Dendritic cell treated with granulocyte-macrophage colony-stimulating factor and Interleukin-4, amounts not matched to agents 40 ng/mL and 50 ng/mL, for 4 days (primary cell): ENCODE measurements around the gene ERCC6L2.

ENCODE experiments used
- H3K27ac Mint-ChIP-seq: one replicate; pipeline ENCODE4 v1.8.0; 2022; ENCODE audit warnings: mild to moderate bottlenecking, mixed read lengths
- H3K27me3 Mint-ChIP-seq: one replicate; pipeline ENCODE4 v1.8.0; 2022; ENCODE audit warnings: mild to moderate bottlenecking, mixed read lengths
- H3K36me3 Mint-ChIP-seq: one replicate; pipeline ENCODE4 v1.8.0; 2022; ENCODE audit warnings: low read depth, mixed read lengths
- H3K4me1 Mint-ChIP-seq: one replicate; pipeline ENCODE4 v1.8.0; 2022; ENCODE audit warnings: low read depth, mixed read lengths
- H3K4me3 Mint-ChIP-seq: one replicate; pipeline ENCODE4 v1.8.0; 2022; ENCODE audit warnings: mild to moderate bottlenecking, moderate library complexity, mixed read lengths
- H3K9me3 Mint-ChIP-seq: one replicate; pipeline ENCODE4 v1.8.0; 2022; ENCODE audit warnings: mixed read lengths
- intact Hi-C: fragments of 100-400 bp; cut with micrococcal nuclease; formaldehyde crosslinking; loops from one replicate; pipeline ENCODE4 v1.15.0; 2022

ERCC6L2 gene

DNA sequence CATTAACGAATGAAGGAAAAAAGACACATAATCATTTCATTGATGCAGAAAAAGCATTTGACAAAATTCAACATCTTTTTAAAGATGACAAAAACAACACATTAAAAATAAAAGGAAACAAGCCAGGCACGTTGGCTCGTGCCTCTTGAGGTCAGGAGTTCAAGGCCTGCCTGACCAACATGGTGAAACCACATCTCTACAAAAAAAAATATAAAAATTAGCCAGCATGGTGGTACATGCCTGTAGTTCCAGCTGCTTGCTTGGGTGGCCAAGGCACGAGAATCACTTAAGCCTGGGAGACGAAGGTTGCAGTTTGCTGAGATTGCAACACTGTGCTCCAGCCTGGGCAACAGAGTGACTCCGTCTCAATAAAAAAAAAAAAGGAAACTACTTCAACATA, 77.0 kb downstream of the ERCC6L2 start:
- Mint-ChIP-seq H3K4me3 (no peak overlapping the region), H3K4me1 (no peaks in the 10 kb centered on the region), H3K27me3 (no peaks in the 10 kb centered on the region), H3K27ac (no peak overlapping the region), H3K36me3 (peaks cover 75% of the 10 kb centered on the region), H3K9me3 (peaks cover 32% of the 10 kb centered on the region)
- intact Hi-C loops, result no loop called here

DNA sequence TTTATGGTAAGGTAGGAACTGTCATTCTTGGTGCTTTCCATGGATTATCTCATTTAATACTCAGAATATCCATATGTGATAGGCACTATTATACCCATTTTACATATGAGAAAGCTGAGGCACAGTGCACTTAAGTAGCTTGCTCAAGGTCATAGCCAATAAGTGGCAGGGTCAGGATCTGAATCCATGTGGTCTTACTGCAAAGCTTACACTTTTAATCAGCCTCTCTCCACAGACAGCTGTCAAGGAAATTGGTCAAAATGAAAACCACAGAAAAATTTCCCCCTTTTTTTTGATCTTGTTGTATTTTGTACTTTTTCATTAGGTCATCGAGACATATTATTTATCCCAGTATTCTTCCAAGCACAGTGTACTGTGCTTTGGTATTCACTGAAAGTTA, 78.5 kb downstream of the ERCC6L2 start:
- H3K27me3 Mint-ChIP-seq, result no peaks in the 10 kb centered on the region

DNA sequence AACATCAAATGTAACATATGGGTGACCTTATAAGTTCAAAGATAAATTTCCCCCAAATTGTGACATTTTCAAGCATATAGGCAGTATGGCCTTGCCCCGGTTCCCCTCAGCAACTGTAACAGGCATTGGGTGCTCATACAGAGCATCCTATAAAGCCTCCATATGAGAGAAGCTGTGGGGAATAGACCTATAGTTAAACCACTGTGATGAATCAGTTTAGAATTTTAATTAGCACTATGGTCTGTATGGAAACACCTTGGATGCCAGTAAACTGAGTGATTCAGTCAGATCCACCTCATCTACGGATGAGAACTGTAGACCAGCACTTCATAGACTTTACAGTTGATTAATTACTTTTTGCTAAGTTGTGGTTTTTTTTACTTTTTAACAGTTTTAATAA, 79.4 kb downstream of the ERCC6L2 start:
- intact Hi-C loops, result no loop called here
- Mint-ChIP-seq H3K9me3 (peaks cover 13% of the 10 kb centered on the region), H3K27ac (no peak overlapping the region), H3K4me3 (no peak overlapping the region), H3K4me1 (no peaks in the 10 kb centered on the region), H3K27me3 (no peaks in the 10 kb centered on the region), H3K36me3 (peaks cover 66% of the 10 kb centered on the region)

More for the DNA sequence above, 78.5 kb downstream of the ERCC6L2 start:
- Mint-ChIP-seq H3K4me3 (no peak overlapping the region), H3K27ac (no peak overlapping the region), H3K4me1 (no peaks in the 10 kb centered on the region), H3K9me3 (peaks cover 16% of the 10 kb centered on the region), H3K36me3 (peaks cover 75% of the 10 kb centered on the region)
- intact Hi-C loops, result no loop called here

DNA sequence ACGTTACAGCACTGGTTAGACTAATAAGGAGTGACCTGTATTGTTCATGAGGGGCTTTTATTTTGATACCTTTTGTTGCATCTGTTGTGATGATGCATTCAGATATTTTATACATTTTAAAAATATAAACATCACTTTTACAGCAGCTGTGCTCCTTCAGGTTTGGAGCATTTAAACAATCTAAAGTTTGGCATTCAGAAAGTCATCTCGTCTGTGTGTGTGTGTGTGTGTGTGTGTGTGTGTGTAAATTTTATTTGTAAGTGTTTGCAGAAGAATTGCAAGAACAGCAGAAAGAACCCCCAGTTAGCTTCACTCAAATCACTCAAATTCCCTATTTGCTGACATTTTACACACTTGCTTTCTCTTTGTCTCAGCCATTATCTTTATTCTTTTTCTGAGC, 87.4 kb downstream of the ERCC6L2 start:
- H3K36me3 Mint-ChIP-seq, result peaks cover 31% of the 10 kb centered on the region
- no peaks in the 10 kb centered on the region for H3K4me1 Mint-ChIP-seq
- H3K4me3 Mint-ChIP-seq, result no peak overlapping the region
- H3K27ac Mint-ChIP-seq, result no peak overlapping the region
- peaks cover 11% of the 10 kb centered on the region for H3K9me3 Mint-ChIP-seq
- intact Hi-C loops, result no loop called here
- no peaks in the 10 kb centered on the region for H3K27me3 Mint-ChIP-seq

DNA sequence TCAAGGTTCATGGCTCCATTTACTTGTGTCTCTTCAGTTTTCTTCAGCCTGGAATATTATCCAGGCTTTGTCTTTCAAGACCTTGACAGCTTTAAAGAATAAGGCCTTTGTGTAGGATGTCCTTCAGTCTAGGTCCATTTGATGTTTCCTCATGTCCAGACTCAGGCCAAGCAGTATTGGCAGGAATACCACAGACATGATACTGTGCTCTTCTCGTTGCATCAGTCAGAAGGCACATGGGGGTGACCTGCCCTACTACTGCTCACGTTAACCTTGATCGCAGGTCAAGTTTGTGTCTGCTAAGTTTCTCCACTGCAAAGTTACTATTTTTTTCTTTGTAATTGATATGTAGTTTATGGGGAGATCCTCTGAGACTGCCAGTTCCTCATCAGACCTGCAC, 88.2 kb downstream of the ERCC6L2 start:
- H3K4me1 Mint-ChIP-seq, result no peaks in the 10 kb centered on the region
- intact Hi-C loops, result no loop called here

DNA sequence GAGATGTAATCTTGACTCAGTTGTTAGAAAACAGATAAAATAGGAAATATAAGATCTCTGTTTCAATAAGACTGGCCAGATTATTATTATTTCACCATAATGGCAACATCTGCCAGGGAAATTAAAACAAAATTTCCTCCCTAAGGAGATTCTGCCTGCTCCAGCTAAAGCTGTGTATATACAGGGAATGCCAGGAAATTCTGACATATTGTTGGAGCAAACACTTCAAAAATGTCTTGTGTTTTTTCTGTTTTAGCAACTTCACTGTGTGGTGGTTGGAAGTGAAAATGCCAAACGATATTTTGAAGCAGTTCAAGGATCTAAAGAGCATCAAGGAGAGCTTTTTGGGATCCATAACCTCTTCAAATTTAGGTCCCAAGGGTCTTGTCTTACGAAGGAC, 90.8 kb downstream of the ERCC6L2 start:
- Mint-ChIP-seq H3K4me1 (no peaks in the 10 kb centered on the region), H3K4me3 (no peak overlapping the region), H3K27ac (no peak overlapping the region), H3K36me3 (peaks cover 29% of the 10 kb centered on the region), H3K27me3 (no peaks in the 10 kb centered on the region), H3K9me3 (no peaks in the 10 kb centered on the region)
- intact Hi-C loops, result no loop called here

More for the DNA sequence above, 88.2 kb downstream of the ERCC6L2 start:
- peaks cover 11% of the 10 kb centered on the region for H3K9me3 Mint-ChIP-seq
- no peaks in the 10 kb centered on the region for H3K27me3 Mint-ChIP-seq
- no peak overlapping the region for H3K27ac Mint-ChIP-seq
- peaks cover 24% of the 10 kb centered on the region for H3K36me3 Mint-ChIP-seq
- no peak overlapping the region for H3K4me3 Mint-ChIP-seq

DNA sequence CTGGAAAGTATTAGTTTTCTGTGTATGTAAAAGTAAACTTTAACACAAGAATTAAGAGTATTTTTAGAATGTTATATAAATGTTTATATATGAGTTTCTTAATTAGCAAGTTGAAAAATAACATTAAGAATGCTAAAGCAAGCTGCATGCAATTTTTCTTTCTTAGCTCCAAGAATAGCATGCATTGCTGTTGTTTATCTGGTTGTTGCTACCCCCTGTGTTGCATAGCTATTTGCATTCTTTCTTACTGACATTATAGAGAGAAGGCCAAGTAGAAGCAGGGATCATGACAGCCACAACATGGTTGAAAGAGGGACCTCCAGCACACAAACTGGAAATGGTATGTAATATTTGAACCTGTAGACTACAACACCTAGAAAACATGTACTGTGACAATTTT, 94.8 kb downstream of the ERCC6L2 start:
- Mint-ChIP-seq H3K4me1 (no peaks in the 10 kb centered on the region), H3K9me3 (peaks cover 8% of the 10 kb centered on the region), H3K27ac (no peak overlapping the region), H3K36me3 (peaks cover 37% of the 10 kb centered on the region), H3K4me3 (no peak overlapping the region), H3K27me3 (no peaks in the 10 kb centered on the region)
- intact Hi-C loops, result no loop called here

DNA sequence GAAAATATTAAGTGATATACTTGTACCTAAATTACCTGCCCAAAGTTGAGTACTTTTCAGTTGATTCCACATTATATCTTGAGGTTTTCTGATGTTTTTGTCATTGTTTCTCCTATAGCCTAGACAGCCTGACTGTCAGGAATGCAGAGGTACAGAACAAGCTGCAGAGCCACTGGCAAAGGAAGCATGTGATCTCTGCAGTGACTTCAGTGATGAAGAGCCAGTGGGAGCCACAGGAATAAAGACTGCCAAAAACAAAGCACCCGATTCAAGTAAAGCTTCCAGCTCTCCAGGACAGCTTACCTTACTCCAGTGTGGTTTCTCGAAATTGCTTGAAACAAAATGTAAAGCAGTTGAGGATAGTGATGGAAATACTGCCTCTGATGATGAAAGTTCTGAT, 96.3 kb downstream of the ERCC6L2 start:
- Mint-ChIP-seq H3K9me3 (peaks cover 8% of the 10 kb centered on the region), H3K36me3 (peaks cover 44% of the 10 kb centered on the region), H3K4me3 (no peak overlapping the region), H3K27me3 (no peaks in the 10 kb centered on the region), H3K4me1 (no peaks in the 10 kb centered on the region), H3K27ac (no peak overlapping the region)
- intact Hi-C loops, result no loop called here

DNA sequence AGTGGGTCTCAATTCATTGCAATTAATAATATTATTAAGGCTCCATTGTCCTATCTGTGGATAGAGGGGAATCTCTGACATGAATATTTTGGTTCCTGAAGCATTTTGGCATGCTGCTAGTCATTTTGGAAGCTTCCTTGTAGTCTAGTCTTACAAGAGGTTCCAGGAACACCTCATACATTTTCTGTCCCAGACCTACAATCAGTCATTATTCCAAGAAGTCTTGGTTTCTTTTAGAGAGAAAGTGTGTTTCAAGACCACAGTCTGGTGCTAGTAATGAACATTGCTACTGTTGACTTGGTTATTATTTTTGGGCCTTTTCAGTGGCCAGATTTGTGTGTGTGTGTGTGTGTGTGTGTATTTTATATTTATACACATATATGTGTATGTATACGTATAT, 98.9 kb downstream of the ERCC6L2 start:
- H3K9me3 Mint-ChIP-seq, result peaks cover 8% of the 10 kb centered on the region
- H3K4me3 Mint-ChIP-seq, result no peak overlapping the region
- intact Hi-C loops, result no loop called here
- H3K4me1 Mint-ChIP-seq, result no peaks in the 10 kb centered on the region
- H3K36me3 Mint-ChIP-seq, result peaks cover 47% of the 10 kb centered on the region
- no peaks in the 10 kb centered on the region for H3K27me3 Mint-ChIP-seq
- no peak overlapping the region for H3K27ac Mint-ChIP-seq

DNA sequence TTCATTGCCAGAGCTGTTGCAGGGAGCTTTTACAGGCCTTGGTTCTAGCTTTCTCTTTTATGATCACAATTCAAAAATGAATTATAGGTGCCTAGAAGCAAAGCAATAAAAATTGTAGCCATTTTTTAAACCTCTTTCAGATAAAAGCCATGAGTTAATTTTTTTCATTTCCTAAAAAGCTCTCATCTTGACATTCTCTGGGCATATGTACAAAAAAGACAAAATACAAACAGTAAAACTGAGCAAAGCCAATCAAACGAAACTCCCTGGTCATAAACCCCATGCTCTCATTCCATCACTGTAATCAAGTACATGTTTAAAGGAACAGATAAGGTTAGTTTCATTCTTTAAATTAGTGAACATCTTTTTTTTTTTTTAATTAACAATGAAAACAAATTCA, 101.9 kb downstream of the ERCC6L2 start:
- H3K4me1 Mint-ChIP-seq, result peaks cover 9% of the 10 kb centered on the region
- intact Hi-C loops, result no loop called here
- no peak overlapping the region for H3K27ac Mint-ChIP-seq
- H3K9me3 Mint-ChIP-seq, result peaks cover 8% of the 10 kb centered on the region
- H3K36me3 Mint-ChIP-seq, result peaks cover 31% of the 10 kb centered on the region
- H3K27me3 Mint-ChIP-seq, result no peaks in the 10 kb centered on the region
- H3K4me3 Mint-ChIP-seq, result no peak overlapping the region

DNA sequence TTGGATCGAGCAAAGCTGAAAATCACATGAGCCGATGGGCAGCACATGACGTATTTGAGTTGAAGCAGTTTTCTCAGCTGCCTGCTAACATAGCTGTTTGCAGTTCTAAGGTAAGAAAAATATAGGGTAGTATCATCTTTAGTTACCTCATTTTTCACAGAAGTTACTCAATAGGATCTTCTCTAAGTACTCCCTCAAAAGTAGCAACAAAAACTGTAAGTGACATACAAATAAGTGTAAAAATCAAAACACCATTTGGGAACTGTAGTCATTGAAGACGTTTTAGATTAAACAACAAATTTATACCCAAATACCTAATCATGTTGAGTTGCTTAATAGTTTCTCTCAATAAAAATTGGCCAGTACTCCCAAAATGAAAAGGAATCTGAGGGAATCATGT, 102.6 kb downstream of the ERCC6L2 start:
- intact Hi-C loops, result no loop called here

DNA sequence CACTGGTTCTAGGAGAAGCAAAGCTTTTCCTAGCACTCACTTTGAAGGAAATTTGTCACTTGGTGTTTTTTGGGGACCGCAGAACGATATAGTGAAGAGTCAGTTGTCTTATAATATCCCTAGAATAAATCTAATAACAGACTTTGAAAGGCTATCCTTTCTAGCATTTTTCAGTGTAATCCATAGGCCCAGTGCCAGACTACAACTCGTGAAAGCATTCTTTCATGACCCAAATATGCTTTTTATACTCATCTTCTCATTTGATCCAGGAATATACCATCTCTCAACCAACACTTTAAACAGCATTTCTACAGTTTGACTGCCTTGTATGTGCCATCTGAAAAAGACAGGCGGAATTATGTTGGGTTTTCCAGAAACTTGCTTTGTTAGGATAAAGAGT, 104.0 kb downstream of the ERCC6L2 start:
- Mint-ChIP-seq H3K4me1 (peaks cover 9% of the 10 kb centered on the region), H3K4me3 (no peak overlapping the region)
- intact Hi-C loops, result no loop called here

More for the DNA sequence above, 102.6 kb downstream of the ERCC6L2 start:
- peaks cover 24% of the 10 kb centered on the region for H3K36me3 Mint-ChIP-seq
- no peaks in the 10 kb centered on the region for H3K27me3 Mint-ChIP-seq
- no peak overlapping the region for H3K4me3 Mint-ChIP-seq
- peaks cover under 1% of the 10 kb centered on the region for H3K9me3 Mint-ChIP-seq
- H3K27ac Mint-ChIP-seq, result no peak overlapping the region
- H3K4me1 Mint-ChIP-seq, result peaks cover 9% of the 10 kb centered on the region

DNA sequence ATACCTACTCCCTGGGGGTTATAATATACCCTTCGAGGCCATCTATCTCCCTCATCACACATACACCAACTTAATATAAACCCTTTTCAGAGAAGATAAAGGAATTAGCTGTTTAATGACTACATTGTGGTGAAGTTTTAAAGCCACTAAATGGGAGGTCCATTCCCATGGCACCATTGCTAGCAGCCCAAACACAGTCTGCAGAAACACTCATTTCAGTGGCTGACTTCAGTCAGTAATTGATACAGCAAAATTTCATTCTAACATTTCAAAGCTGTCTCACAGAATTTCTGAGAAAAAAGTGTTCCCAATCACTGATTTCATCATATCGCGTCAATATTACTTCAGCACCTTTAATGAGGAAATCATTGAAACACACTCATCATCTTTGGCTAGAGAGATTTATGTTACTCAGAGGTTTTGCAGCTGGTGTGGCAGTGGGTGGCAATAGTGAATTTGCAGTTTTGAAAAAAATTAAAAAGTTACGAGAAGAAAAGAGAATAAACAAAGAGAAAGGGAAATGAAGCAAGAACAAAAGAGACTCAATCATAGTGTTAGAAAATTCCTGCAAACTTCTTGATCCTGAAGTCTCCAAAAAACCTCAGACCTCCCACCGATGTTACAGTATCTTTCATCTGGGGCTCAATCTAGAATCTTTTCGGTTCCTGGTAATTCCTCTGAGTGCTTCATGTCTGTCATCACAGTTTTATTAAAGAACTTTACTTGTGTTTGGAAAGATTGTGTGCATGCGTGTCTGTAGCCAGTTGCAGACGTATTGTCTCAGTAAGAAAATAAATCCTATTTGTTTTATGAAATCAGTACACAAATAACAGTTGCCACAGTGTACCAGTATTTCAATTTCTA, 105.0 kb downstream of the ERCC6L2 start:
- intact Hi-C loops, result no loop called here
- no peaks in the 10 kb centered on the region for H3K27me3 Mint-ChIP-seq
- H3K27ac Mint-ChIP-seq, result no peak overlapping the region
- H3K4me1 Mint-ChIP-seq, result peaks cover 9% of the 10 kb centered on the region
- H3K9me3 Mint-ChIP-seq, result no peaks in the 10 kb centered on the region
- peaks cover 34% of the 10 kb centered on the region for H3K36me3 Mint-ChIP-seq
- no peak overlapping the region for H3K4me3 Mint-ChIP-seq

More for the DNA sequence above, 104.0 kb downstream of the ERCC6L2 start:
- no peaks in the 10 kb centered on the region for H3K9me3 Mint-ChIP-seq
- peaks cover 23% of the 10 kb centered on the region for H3K36me3 Mint-ChIP-seq
- no peaks in the 10 kb centered on the region for H3K27me3 Mint-ChIP-seq
- no peak overlapping the region for H3K27ac Mint-ChIP-seq

DNA sequence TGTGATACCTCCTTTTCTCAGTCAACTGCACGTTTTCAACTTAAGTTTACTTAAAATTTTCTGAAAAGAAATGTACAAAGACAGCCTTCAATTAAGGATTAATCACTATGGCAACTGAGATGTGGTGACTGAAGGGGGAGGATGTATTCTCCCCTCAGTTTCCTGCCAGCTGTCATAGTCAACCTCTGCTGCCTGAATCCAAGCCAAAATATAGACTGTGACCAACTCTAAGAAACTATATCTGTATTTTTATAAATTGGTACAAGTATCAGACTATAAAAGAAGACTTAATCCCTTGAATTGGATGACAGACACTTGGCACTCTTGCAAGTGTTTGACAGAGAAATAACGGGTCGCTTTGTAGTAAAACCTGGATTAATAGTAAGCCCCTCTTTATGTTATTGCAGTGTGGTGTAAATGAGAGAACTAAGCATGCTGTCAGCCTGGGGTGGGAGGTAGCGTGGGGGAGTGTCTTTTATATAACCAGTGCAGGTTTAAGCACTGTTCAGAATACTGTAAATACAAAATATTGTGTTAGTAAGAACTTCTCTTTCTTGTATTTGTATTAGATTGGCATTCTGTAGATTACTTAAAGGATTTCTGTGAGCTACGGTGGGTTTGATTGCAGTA, 106.4 kb downstream of the ERCC6L2 start:
- intact Hi-C loops, result no loop called here
- Mint-ChIP-seq H3K27me3 (no peaks in the 10 kb centered on the region), H3K36me3 (peaks cover 41% of the 10 kb centered on the region)

More for the DNA sequence above, 106.4 kb downstream of the ERCC6L2 start:
- Mint-ChIP-seq H3K27ac (no peak overlapping the region), H3K4me1 (peaks cover 9% of the 10 kb centered on the region), H3K4me3 (no peak overlapping the region), H3K9me3 (peaks cover 3% of the 10 kb centered on the region)
